ENCODE data around the gene CEP97.

- no peak for TF ChIP-seq PPARA (CRISPR knock-in tag; IDR thresholded peaks at IDR 0.05; ENCODE audit: borderline replicate concordance)
- TF ChIP-seq, protein P1, sequence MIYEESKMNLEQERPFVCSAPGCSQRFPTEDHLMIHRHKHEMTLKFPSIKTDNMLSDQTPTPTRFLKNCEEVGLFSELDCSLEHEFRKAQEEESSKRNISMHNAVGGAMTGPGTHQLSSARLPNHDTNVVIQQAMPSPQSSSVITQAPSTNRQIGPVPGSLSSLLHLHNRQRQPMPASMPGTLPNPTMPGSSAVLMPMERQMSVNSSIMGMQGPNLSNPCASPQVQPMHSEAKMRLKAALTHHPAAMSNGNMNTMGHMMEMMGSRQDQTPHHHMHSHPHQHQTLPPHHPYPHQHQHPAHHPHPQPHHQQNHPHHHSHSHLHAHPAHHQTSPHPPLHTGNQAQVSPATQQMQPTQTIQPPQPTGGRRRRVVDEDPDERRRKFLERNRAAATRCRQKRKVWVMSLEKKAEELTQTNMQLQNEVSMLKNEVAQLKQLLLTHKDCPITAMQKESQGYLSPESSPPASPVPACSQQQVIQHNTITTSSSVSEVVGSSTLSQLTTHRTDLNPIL (CRISPR knock-in tag; IDR thresholded peaks at IDR 0.05; ENCODE audit: low read depth): no peak
- TF ChIP-seq TSHZ2 (CRISPR knock-in tag; IDR thresholded peaks at IDR 0.05): no peak
Observed at GRCh38 chr3:101781166-101781565, 56.8 kb downstream of the CEP97 start.
